NCI-H1105 (cell line): ENCODE results near the gene GNG7.
"Not testable (repeated sequence)": the region's sequence is repeated elsewhere in the genome, so short reads cannot be mapped to it uniquely, and the experiment has no call there.

Source experiments
- DNase-seq: peaks from one replicate; lab custom pipeline; 2025; lab: John Stamatoyannopoulos, UW

Gene GNG7

GRCh38 chr19:2575734-2576481 is 126.6 kb downstream of the GNG7 start:
- no peak for DNase-seq

GRCh38 chr19:2574971-2575630 is 127.4 kb downstream of the GNG7 start:
- no peak for DNase-seq

- no peak for DNase-seq
Observed at GRCh38 chr19:2574478-2574931, 128.0 kb downstream of the GNG7 start.

GRCh38 chr19:2573916-2574315 is 128.6 kb downstream of the GNG7 start:
- DNase-seq, result no peak

- not testable (repeated sequence) for DNase-seq
Observed at GRCh38 chr19:2572152-2572551, 130.3 kb downstream of the GNG7 start.

- DNase-seq, result no peak
Observed at GRCh38 chr19:2569596-2570465, 132.7 kb downstream of the GNG7 start.

- DNase-seq, result no peak
Observed at GRCh38 chr19:2567996-2568395, 134.5 kb downstream of the GNG7 start.

- no peak for DNase-seq
Observed at GRCh38 chr19:2567580-2567979, 134.9 kb downstream of the GNG7 start.

GRCh38 chr19:2563546-2563945 is 138.9 kb downstream of the GNG7 start:
- not testable (repeated sequence) for DNase-seq

GRCh38 chr19:2561895-2562294 is 140.6 kb downstream of the GNG7 start:
- no peak for DNase-seq

- DNase-seq, result no peak
Observed at GRCh38 chr19:2561221-2561620, 141.3 kb downstream of the GNG7 start.

- no peak for DNase-seq
Observed at GRCh38 chr19:2560369-2560768, 142.1 kb downstream of the GNG7 start.

GRCh38 chr19:2558543-2558942 is 144.0 kb downstream of the GNG7 start:
- no peak for DNase-seq

- not testable (repeated sequence) for DNase-seq
Observed at GRCh38 chr19:2558131-2558530, 144.4 kb downstream of the GNG7 start.

GRCh38 chr19:2557093-2557440 is 145.4 kb downstream of the GNG7 start:
- no peak for DNase-seq

- DNase-seq, result no peak
Observed at GRCh38 chr19:2556221-2557092, 146.0 kb downstream of the GNG7 start.

GRCh38 chr19:2555422-2556220 is 146.9 kb downstream of the GNG7 start:
- no peak for DNase-seq

- DNase-seq, result no peak
Observed at GRCh38 chr19:2554856-2555255, 147.6 kb downstream of the GNG7 start.

GRCh38 chr19:2553510-2553909 is 149.0 kb downstream of the GNG7 start:
- no peak for DNase-seq

- no peak for DNase-seq
Observed at GRCh38 chr19:2552859-2553258, 149.6 kb downstream of the GNG7 start.

GRCh38 chr19:2551864-2552185 is 150.7 kb downstream of the GNG7 start:
- no peak for DNase-seq
